DOHH2 (cell line): ENCODE results near the gene DPP10.

ENCODE experiments used
- H3F3A ChIP-seq: fragments of 200-600 bp; sonication (generic), shearing (Covaris generic); 2 replicates; pipeline ENCODE4 v1.6.0; 2016; ENCODE audit warnings: antibody characterized with exemption, mild to moderate bottlenecking; ENCODE audit not compliant: control insufficient read depth, insufficient read depth
- H3K27ac ChIP-seq: fragments of 200-600 bp; sonication (generic); 2 replicates; pipeline ENCODE4 v1.5.1; 2014; ENCODE audit warnings: low read depth, mild to moderate bottlenecking, low read length, moderate library complexity
- H3K27me3 ChIP-seq: fragments of 200-600 bp; sonication (generic); 2 replicates; pipeline ENCODE4 v1.6.1; 2014; ENCODE audit warnings: mild to moderate bottlenecking, low read length, mixed read lengths; ENCODE audit not compliant: control insufficient read depth
- H3K36me3 ChIP-seq: fragments of 200-600 bp; sonication (generic); 2 replicates; pipeline ENCODE4 v1.6.1; 2014; ENCODE audit warnings: mild to moderate bottlenecking, low read length, moderate library complexity, mixed read lengths; ENCODE audit not compliant: control insufficient read depth
- H3K4me1 ChIP-seq: fragments of 200-600 bp; sonication (generic); 2 replicates; pipeline ENCODE4 v1.6.1; 2014; ENCODE audit warnings: mild to moderate bottlenecking, low read length, mixed read lengths; ENCODE audit not compliant: control insufficient read depth
- H3K4me2 ChIP-seq: fragments of 200-600 bp; sonication (generic); 2 replicates; pipeline ENCODE4 v1.6.0; 2014; ENCODE audit warnings: mild to moderate bottlenecking, low read length, moderate library complexity
- H3K4me3 ChIP-seq: fragments of 200-600 bp; sonication (generic); 2 replicates; pipeline ENCODE4 v1.5.1; 2014; ENCODE audit warnings: mild to moderate bottlenecking, low read length, mixed read lengths
- H3K79me2 ChIP-seq: fragments of 200-600 bp; sonication (generic); 2 replicates; pipeline ENCODE4 v1.6.1; 2014; ENCODE audit warnings: mild to moderate bottlenecking, low read length, mixed read lengths; ENCODE audit not compliant: control insufficient read depth
- H3K9me2 ChIP-seq: fragments of 200-600 bp; sonication (generic); replicated peaks from 2 replicates; pipeline ENCODE4 v1.6.1; 2014; ENCODE audit warnings: mild to moderate bottlenecking, low read length, mixed read lengths; ENCODE audit not compliant: control insufficient read depth
- H3K9me3 ChIP-seq: fragments of 200-600 bp; sonication (generic); 2 replicates; pipeline ENCODE4 v1.6.1; 2014; ENCODE audit warnings: antibody characterized with exemption, low read length, mixed read lengths; ENCODE audit not compliant: control insufficient read depth, insufficient read depth
- H4K20me1 ChIP-seq: fragments of 200-600 bp; sonication (generic); 2 replicates; pipeline ENCODE4 v1.6.0; 2014; ENCODE audit warnings: low read depth, mild to moderate bottlenecking, antibody characterized with exemption, low read length, moderate library complexity; ENCODE audit not compliant: control insufficient read depth, insufficient read depth
- EZH2phosphoT487 ChIP-seq: fragments of 200-600 bp; sonication (generic); IDR thresholded peaks from 2 replicates; pipeline ENCODE4 v1.6.1; 2017; ENCODE audit warnings: borderline replicate concordance, mild to moderate bottlenecking, antibody characterized with exemption, low read length, moderate library complexity, mixed read lengths
- TF ChIP-seq, protein P1 (sequence below): fragments of 200-600 bp; sonication (generic); IDR thresholded peaks from one replicate; pipeline ENCODE4 v1.5.1; 2014; ENCODE audit warnings: antibody characterized with exemption, mild to moderate bottlenecking, low read depth, low read length; ENCODE audit not compliant: poor library complexity, severe bottlenecking

The DPP10 gene

DNA sequence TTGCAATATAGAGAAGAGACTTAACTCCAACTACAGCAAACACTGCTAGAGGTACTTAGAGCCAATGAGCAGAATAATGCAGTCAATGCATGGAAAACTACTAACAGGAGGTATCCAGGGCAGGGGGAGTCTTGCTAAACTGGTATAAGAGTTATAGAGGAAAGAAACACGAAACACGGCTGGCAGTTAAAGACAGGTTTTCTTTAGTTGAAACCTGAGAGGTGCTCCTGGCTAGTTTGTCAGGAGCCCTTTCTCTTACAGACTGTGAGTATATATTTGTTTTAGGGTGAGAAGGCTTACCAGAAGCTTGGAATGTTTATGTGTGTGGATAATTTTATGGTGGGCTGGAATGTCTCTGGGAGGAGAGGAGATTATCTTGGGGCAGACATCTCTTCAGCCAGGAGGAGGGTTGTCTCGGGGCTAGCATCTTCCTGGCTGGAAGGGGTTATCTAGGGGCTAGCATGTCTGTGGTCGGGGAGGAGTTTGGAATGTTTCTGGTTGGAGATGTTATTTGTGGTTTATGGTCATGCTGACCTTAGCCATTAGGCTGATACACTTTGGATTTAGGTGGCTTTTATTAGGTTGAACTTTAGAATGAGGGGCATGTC lies 1048.8 kb downstream of the DPP10 start:
- Histone ChIP-seq H3K79me2 (no peaks in the 10 kb centered on the region), H3K36me3 (no peaks in the 10 kb centered on the region), H3K27me3 (no peaks in the 10 kb centered on the region), H3K4me3 (no peak overlapping the region), H4K20me1 (no peaks in the 10 kb centered on the region), H3K4me1 (no peaks in the 10 kb centered on the region), H3F3A (no peaks in the 10 kb centered on the region), H3K27ac (no peak overlapping the region), H3K4me2 (no peak overlapping the region), H3K9me3 (no peaks in the 10 kb centered on the region), H3K9me2 (no peaks in the 10 kb centered on the region)
- TF ChIP-seq EZH2phosphoT487, result no peak
- TF ChIP-seq, protein P1, sequence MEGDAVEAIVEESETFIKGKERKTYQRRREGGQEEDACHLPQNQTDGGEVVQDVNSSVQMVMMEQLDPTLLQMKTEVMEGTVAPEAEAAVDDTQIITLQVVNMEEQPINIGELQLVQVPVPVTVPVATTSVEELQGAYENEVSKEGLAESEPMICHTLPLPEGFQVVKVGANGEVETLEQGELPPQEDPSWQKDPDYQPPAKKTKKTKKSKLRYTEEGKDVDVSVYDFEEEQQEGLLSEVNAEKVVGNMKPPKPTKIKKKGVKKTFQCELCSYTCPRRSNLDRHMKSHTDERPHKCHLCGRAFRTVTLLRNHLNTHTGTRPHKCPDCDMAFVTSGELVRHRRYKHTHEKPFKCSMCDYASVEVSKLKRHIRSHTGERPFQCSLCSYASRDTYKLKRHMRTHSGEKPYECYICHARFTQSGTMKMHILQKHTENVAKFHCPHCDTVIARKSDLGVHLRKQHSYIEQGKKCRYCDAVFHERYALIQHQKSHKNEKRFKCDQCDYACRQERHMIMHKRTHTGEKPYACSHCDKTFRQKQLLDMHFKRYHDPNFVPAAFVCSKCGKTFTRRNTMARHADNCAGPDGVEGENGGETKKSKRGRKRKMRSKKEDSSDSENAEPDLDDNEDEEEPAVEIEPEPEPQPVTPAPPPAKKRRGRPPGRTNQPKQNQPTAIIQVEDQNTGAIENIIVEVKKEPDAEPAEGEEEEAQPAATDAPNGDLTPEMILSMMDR, result no peak

DNA sequence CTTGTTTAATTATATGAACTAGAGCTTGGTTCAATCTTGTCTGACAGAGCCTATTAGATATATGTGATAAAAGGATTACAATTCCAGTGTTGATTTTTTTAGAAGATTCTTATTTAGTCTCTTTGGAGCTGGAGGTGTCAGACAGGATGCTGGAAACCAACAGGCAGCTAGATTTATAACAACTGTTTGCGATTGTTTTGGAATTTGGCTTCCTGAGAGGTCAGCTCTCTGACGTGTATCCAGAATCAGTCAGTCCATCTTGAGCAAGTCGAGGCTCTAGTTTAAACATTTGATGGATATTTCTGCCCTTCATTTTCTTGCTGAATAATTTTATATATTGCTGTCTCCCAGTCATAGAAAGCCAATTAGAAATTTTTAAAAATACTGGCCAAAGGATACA lies 1062.9 kb downstream of the DPP10 start:
- Histone ChIP-seq H4K20me1 (no peaks in the 10 kb centered on the region), H3K27ac (no peak overlapping the region), H3K36me3 (no peaks in the 10 kb centered on the region), H3K9me3 (no peaks in the 10 kb centered on the region), H3F3A (no peaks in the 10 kb centered on the region), H3K27me3 (no peaks in the 10 kb centered on the region), H3K4me2 (no peak overlapping the region), H3K4me3 (no peak overlapping the region), H3K4me1 (no peaks in the 10 kb centered on the region), H3K79me2 (no peaks in the 10 kb centered on the region), H3K9me2 (no peaks in the 10 kb centered on the region)
- TF ChIP-seq, protein P1, result no peak
- TF ChIP-seq EZH2phosphoT487, result no peak

DNA sequence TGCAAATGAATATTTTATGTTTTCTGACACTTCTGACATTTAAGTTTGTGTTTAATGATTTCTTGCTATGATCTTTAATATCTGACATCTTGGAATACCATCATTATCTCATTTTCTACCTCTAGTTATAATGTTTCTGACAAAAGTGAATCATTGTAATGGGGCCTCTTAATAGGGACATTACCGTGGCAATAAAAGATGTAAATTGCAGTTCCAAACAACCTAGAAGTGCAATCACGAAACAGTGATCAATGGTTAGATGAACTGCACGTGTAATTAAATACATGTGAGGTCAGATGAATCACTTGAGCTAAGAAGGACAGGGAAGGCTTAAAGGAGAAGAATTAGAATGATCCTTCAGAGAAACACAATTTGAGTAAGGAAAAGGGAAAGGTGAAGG lies 1078.3 kb downstream of the DPP10 start:
- TF ChIP-seq EZH2phosphoT487, result no peak
- H3K4me1 ChIP-seq, result no peaks in the 10 kb centered on the region
- no peaks in the 10 kb centered on the region for H3K9me3 ChIP-seq

DNA sequence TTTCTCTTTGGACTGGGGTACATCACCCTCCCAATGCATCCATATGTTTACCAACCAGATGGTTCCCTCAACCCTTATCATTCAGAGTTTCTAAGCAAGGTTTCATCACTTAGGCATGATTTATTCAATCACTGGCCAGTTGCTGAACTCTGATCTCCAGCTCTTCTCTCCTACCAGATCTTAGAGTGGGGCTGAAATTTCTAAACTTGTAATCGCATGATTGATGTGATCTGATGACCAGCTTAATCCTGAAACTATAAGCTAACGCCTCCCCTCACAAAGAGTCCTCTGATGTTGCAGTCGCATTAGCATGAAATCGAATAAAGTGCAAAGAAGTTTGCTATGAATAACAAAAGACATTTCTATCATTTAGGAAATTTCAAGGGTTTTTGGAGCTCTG lies 1082.0 kb downstream of the DPP10 start:
- Histone ChIP-seq H3K9me2 (no peaks in the 10 kb centered on the region), H3F3A (no peaks in the 10 kb centered on the region), H4K20me1 (no peaks in the 10 kb centered on the region), H3K4me3 (no peak overlapping the region), H3K4me2 (no peak overlapping the region), H3K4me1 (no peaks in the 10 kb centered on the region), H3K36me3 (no peaks in the 10 kb centered on the region), H3K9me3 (no peaks in the 10 kb centered on the region), H3K79me2 (no peaks in the 10 kb centered on the region), H3K27me3 (no peaks in the 10 kb centered on the region), H3K27ac (no peak overlapping the region)
- TF ChIP-seq, protein P1, result no peak
- TF ChIP-seq EZH2phosphoT487, result no peak

More for the DNA sequence above, 1078.3 kb downstream of the DPP10 start:
- H3F3A ChIP-seq, result no peaks in the 10 kb centered on the region
- H4K20me1 ChIP-seq, result no peaks in the 10 kb centered on the region
- no peak overlapping the region for H3K4me2 ChIP-seq
- H3K36me3 ChIP-seq, result no peaks in the 10 kb centered on the region
- no peak overlapping the region for H3K4me3 ChIP-seq
- H3K79me2 ChIP-seq, result no peaks in the 10 kb centered on the region
- no peaks in the 10 kb centered on the region for H3K9me2 ChIP-seq
- no peak overlapping the region for H3K27ac ChIP-seq
- H3K27me3 ChIP-seq, result no peaks in the 10 kb centered on the region
